Fibroblast of skin of left biceps (primary cell): ENCODE data around the gene SLC7A5.
"Not testable (repeated sequence)": the region's sequence is repeated elsewhere in the genome, so short reads cannot be mapped to it uniquely, and the experiment has no call there.

ENCODE experiments used
- DNase-seq, 2 experiments: peaks; one replicate each; pipeline ENCODE4 v3.0.0-alpha.2; 2013; ENCODE audit warnings: low read depth in 2 of 2

Gene SLC7A5

GRCh38 chr16:87794485-87795078, 74.7 kb downstream of the SLC7A5 start:
- no peak for DNase-seq

GRCh38 chr16:87792205-87792565, 77.1 kb downstream of the SLC7A5 start:
- no peak for DNase-seq

DNA sequence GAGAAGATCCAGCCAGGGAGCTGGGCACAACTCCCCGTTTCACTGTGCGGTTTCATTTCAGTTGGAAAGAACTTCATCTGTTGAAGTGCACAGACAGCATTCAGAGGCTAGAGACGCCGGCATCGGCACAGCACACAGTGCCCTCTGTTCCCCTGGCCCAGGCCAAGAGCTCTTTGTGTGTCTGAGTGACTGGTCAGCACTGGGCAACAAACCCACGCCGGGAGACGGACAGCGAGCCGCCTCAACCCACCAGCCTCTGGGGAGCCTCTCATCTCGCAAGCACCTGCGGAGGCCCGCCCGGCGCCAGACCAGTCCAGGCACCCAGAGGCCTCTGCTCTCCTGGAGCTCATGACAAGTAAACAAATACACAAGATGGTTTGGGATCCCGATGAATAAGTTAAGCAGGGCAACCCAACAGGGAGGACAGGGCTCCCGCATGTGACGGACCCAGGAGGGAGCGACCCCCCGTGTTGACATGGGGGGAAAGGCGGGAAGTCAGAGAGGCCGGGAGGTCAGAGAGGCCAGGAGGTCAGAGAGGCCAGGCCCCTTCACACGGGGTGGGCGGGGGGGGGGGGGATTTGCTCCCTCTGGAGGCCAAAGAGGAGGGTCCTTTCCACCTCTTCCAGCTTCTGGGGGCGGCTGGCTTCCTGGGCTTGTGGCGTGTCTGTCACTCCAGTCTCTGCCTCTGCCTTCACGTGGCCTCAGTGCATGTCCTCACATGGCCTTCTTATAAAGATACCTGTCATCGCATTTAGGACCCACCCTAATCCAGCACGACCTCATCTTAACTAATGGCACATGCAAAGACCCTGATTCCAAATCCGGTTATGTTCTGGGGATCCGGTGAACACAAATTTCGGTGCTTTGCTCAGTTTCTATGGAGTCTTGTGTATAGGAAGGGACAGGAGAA, 77.8 kb downstream of the SLC7A5 start:
- no peak for DNase-seq

GRCh38 chr16:87790292-87791100, 78.8 kb downstream of the SLC7A5 start:
- DNase-seq: no peak

DNA sequence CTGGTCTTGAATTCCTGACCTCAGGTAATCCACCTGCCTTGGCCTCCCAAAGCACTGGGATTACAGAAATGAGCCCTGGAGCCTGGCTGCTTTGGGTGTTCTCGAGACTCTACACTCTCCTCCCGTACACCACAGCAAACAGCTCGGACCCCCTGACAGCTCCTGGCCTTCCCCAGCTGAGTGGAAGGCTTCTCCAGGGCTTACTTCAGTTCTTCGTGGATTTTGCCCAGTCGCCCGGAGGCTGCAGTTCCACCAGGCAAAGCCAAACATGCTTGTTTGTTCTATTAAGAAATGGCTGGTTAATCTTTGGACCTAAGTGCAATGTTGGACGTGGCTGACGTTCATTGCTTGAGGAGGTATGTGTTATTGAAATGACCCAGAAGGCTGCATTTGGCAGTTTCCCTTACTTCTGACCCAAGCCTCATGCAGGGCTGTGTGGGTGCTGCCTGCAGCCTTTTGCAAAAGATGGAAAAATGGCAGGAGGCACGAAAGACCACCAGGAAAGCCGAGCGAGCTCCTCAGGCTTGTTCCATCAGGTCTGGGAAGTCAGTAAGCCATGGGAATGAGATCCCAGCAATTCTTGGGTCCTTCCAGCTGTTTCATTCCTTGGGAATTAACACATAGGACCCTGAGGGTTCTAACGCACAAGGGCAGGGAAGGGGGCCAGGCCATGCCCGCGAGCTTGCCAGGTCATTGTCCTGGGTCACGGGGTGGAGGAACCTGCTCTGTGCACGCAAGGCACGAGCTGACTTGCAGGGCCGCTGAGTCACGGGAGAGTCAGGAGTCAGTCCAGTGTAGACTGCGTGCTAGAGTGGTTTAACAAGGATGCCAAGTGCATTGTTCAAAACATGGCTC, 79.6 kb downstream of the SLC7A5 start:
- DNase-seq: no peak

DNA sequence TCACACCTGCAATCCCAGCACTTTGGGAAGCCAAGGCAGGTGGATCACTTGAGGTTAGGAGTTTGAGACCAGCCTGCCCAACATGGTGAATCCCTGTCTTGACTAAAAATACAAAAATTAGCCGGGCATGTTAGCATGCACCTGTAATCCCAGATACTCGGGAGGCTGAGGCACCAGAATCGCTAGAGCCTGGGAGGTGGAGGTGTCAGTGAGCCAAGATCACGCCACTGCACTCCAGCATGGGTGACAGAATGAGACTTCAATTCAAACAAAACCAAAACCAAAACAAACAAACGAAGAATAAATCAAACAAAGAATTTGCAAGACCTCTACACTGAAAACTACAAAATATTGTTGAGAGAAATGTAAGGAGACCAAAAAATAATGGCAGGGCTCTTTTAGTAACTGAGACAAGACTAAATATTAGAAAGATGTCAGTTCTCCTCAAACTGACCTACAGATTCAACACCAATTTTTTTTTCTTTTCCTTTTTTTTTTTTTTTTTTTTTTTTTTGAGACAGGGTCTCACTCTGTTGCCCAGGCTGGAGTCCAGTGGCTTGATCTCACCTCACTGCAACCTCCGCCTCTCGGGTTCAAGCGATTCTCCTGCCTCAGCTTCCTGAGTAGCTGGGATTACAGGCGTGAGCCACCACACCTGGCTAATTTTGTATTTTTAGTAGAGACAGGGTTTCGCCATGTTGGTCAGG, 80.4 kb downstream of the SLC7A5 start:
- DNase-seq: not testable (repeated sequence)

GRCh38 chr16:87787451-87788091, 81.7 kb downstream of the SLC7A5 start:
- DNase-seq: not testable (repeated sequence)

DNA sequence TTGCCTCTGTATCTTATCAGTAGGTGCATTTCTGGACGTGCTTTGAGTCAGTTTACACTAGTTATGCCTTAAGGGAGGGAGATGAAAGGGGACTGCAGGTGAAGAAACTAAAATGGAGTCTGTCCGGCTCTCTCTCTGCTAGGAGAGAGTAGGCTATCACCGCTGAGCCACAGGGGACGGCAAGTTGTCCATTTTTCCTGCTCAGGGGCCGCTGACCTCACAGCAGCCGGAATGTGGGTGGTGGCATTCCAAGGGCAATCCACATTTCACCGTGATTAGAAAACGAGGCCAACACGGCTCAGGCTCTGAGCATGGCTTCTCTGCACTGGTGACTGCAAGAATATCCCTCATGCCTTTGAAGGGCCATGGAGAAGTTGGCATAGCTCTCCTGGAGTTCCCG, 84.5 kb downstream of the SLC7A5 start:
- DNase-seq: no peak

- no peak for DNase-seq
These were observed 87.3 kb downstream of the SLC7A5 start for GRCh38 chr16:87782033-87782432.

- DNase-seq: no peak
These were observed 88.8 kb downstream of the SLC7A5 start for GRCh38 chr16:87780385-87780989.
